Caco-2 (cell line): ENCODE data around the gene CENPP. TPM values are rescaled to one million over a fixed set of nuclear protein-coding genes. Genes with fewer than 3 reads are reported as not detected.

Experiments used
- BruUV-seq: library from RNA; stranded (reverse); fragments of 400-500 nt; replicated peaks from 2 replicates; lab custom pipeline; 2021; lab: Mats Ljungman, UMichigan
- CTCF ChIA-PET: fragments of 300-600 bp; sonication (Branson Sonifier 250); formaldehyde crosslinking; loops from one replicate; lab custom pipeline; 2022; ENCODE audit warnings: antibody characterized with exemption; lab: Charles Lee
- POLR2A ChIA-PET: fragments of 300-600 bp; sonication (Branson Sonifier 250); formaldehyde crosslinking; loops from one replicate; lab custom pipeline; 2022; ENCODE audit warnings: antibody characterized with exemption; lab: Charles Lee
- DNase-seq, 2 experiments: peaks; one replicate each; pipeline versions ENCODE4 v3.0.0 to v3.0.0-alpha.2; 2020 to 2022
- H3K27me3 ChIP-seq: replicated peaks from 2 replicates; pipeline ENCODE4 v1.6.0; 2011; ENCODE audit warnings: low read length; ENCODE audit not compliant: control insufficient read depth, insufficient read depth
- H3K36me3 ChIP-seq: 2 replicates; pipeline ENCODE4 v1.5.1; 2011; ENCODE audit warnings: low read length; ENCODE audit not compliant: control insufficient read depth, insufficient read depth
- H3K4me1 ChIP-seq: fragments of 250-450 bp; sonication (Bioruptor Pico); 2 replicates; pipeline ENCODE4 v1.5.1; 2020; ENCODE audit warnings: mild to moderate bottlenecking
- H3K4me3 ChIP-seq: 2 replicates; pipeline ENCODE4 v1.5.1; 2011; ENCODE audit warnings: low read depth, mild to moderate bottlenecking, control low read depth, low read length
- H3K9me3 ChIP-seq: fragments of 250-450 bp; sonication (Bioruptor Pico); 2 replicates; pipeline ENCODE4 v1.5.1; 2020; ENCODE audit warnings: mild to moderate bottlenecking, moderate library complexity
- H3K27ac Mint-ChIP-seq: one replicate; pipeline ENCODE4 v1.8.0; 2022; ENCODE audit warnings: mixed read lengths; ENCODE audit not compliant: unreplicated experiment
- H3K27me3 Mint-ChIP-seq: one replicate; pipeline ENCODE4 v1.8.0; 2022; ENCODE audit warnings: mixed read lengths; ENCODE audit not compliant: insufficient read depth, unreplicated experiment
- H3K36me3 Mint-ChIP-seq: one replicate; pipeline ENCODE4 v1.8.0; 2022; ENCODE audit warnings: mild to moderate bottlenecking, mixed read lengths; ENCODE audit not compliant: insufficient read depth, unreplicated experiment
- H3K4me1 Mint-ChIP-seq: one replicate; pipeline ENCODE4 v1.8.0; 2022; ENCODE audit warnings: low read depth, mixed read lengths; ENCODE audit not compliant: unreplicated experiment
- H3K4me3 Mint-ChIP-seq: one replicate; pipeline ENCODE4 v1.8.0; 2022; ENCODE audit warnings: mild to moderate bottlenecking, moderate library complexity, mixed read lengths; ENCODE audit not compliant: unreplicated experiment
- H3K9me3 Mint-ChIP-seq: one replicate; pipeline ENCODE4 v1.8.0; 2022; ENCODE audit warnings: mixed read lengths; ENCODE audit not compliant: unreplicated experiment
- CTCF ChIP-seq, 2 experiments: fragments of 200-600 bp in 1 of 2; IDR thresholded peaks; 1 replicate in 1 of 2; 2 replicates in 1 of 2; pipeline versions ENCODE4 v1.5.1 to v1.8.0; 2011 to 2022; ENCODE audit warnings: antibody characterized with exemption in 1 of 2, control low read depth in 1 of 2, inconsistent platforms in 1 of 2, low read depth in 1 of 2, low read length in 1 of 2, mild to moderate bottlenecking in 1 of 2, moderate library complexity in 1 of 2; ENCODE audit not compliant: insufficient read depth in 1 of 2, severe bottlenecking in 1 of 2, unreplicated experiment in 1 of 2
- intact Hi-C: fragments of 100-400 bp; cut with micrococcal nuclease; formaldehyde crosslinking; loops from one replicate; pipeline ENCODE4 v1.10.0; 2022; ENCODE audit not compliant: unreplicated experiment
- total RNA-seq: library from RNA; stranded (reverse); gene quantifications from 2 replicates; pipeline ENCODE4 v1.2.3, GENCODE V29; 2022

The CENPP gene
- total RNA-seq, 1 experiment from 2014 or later: 7.6 TPM

DNA sequence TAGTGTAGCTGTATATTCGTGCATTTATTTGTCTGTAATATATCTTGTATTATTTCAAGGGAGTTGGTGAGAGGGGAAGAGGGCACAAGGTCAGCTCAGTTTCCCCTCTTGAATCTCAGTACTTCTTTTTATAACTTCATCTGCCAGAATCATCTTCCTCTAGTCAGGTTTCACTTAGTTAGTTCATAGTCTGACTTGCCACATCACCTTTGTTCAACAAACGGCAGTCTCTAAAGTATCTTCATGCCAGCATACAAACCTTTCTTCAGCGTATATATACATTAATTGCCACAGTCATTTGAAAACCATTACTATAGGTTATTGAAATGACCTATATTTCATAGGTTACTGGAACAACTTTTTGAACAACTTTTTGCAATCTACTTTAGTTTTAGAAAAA, 208.5 kb downstream of the CENPP start:
- POLR2A ChIA-PET: no interaction called here
- no peaks in the 10 kb centered on the region for H3K9me3 Mint-ChIP-seq
- Histone ChIP-seq H3K4me1 (no peaks in the 10 kb centered on the region), H3K27me3 (no peaks in the 10 kb centered on the region), H3K4me3 (no peak overlapping the region), H3K9me3 (no peaks in the 10 kb centered on the region), H3K36me3 (no peaks in the 10 kb centered on the region)
- no peak overlapping the region for H3K4me3 Mint-ChIP-seq
- H3K27ac Mint-ChIP-seq: no peak overlapping the region
- no TSS peak for BruUV-seq
- H3K36me3 Mint-ChIP-seq: no peaks in the 10 kb centered on the region
- TF ChIP-seq CTCF (IDR thresholded peaks at IDR 0.05; ENCODE audit: insufficient read depth in 1 of 2, low read depth in 1 of 2, low read length in 1 of 2, severe bottlenecking in 1 of 2, unreplicated experiment in 1 of 2): no peak
- no peaks in the 10 kb centered on the region for H3K27me3 Mint-ChIP-seq
- DNase-seq: no peak
- no peaks in the 10 kb centered on the region for H3K4me1 Mint-ChIP-seq
- intact Hi-C loops: no loop called here
- CTCF ChIA-PET: no interaction called here

- Histone ChIP-seq H3K4me3 (no peak overlapping the region), H3K36me3 (no peaks in the 10 kb centered on the region), H3K4me1 (no peaks in the 10 kb centered on the region), H3K9me3 (no peaks in the 10 kb centered on the region), H3K27me3 (no peaks in the 10 kb centered on the region)
- no peaks in the 10 kb centered on the region for H3K4me1 Mint-ChIP-seq
- intact Hi-C loops: no loop called here
- no peak overlapping the region for H3K4me3 Mint-ChIP-seq
- CTCF ChIA-PET: no interaction called here
- TF ChIP-seq CTCF (IDR thresholded peaks at IDR 0.05; ENCODE audit: insufficient read depth in 1 of 2, low read depth in 1 of 2, low read length in 1 of 2, severe bottlenecking in 1 of 2, unreplicated experiment in 1 of 2): no peak
- no TSS peak for BruUV-seq
- no peaks in the 10 kb centered on the region for H3K27me3 Mint-ChIP-seq
- no peaks in the 10 kb centered on the region for H3K9me3 Mint-ChIP-seq
- no peak for DNase-seq
- H3K27ac Mint-ChIP-seq: no peak overlapping the region
- H3K36me3 Mint-ChIP-seq: no peaks in the 10 kb centered on the region
- POLR2A ChIA-PET: no interaction called here
Observed at GRCh38 chr9:92534674-92535073, 208.9 kb downstream of the CENPP start.

DNA sequence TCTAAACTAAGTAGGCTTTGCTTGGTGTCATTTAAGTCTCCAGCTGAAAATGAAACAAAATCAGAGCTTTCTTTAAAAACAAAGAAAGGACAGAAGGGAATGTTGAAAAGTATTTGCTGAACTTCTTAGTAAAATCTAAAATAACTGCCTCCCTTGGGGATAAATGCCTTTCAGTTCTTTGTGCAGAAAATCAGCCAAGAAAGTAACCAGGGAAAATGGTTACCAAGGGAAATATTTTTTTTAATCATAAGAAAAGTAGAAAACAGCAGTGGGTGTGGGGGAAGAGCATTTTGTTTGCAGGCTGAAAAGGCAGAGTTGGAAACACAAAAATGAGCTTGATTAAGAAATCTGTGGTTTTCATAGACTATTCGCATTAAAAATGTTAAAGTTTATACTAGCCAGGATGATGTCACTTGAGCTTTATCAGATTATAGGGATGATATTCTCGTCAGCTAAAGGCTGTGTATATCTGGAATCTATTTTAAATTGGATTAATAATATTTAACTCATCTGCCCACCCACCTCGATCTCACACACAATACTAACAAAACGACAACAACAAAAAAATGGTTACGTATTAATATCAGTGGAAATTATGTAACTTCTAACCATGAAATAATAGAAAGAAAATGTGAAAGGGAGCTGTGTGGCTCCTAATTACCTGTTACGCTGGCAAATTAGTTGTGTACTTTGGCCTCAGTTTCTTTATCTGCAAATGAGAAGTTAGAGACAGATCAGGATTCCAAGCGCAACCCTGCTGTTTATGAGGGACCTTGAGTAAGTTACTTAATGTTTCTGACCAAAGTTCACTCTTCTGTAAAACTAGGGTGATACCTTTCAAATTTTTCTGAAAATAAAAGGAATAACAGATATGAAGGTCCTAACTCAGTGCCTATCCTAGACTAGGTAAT, 210.4 kb downstream of the CENPP start, which contains the start of gene ECM2:
ECM2 (minus strand) TSS at position 51 of the 911 bp plus-strand sequence. CDS start 13,124 bp downstream, outside the sequence.
- no peaks in the 10 kb centered on the region for H3K36me3 ChIP-seq
- POLR2A ChIA-PET: no interaction called here
- TF ChIP-seq CTCF (IDR thresholded peaks at IDR 0.05; ENCODE audit: insufficient read depth in 1 of 2, low read depth in 1 of 2, low read length in 1 of 2, severe bottlenecking in 1 of 2, unreplicated experiment in 1 of 2): no peak
- intact Hi-C loops: no loop called here
- no TSS peak for BruUV-seq
- H3K36me3 Mint-ChIP-seq: no peaks in the 10 kb centered on the region
- H3K27me3 ChIP-seq: no peaks in the 10 kb centered on the region
- H3K27ac Mint-ChIP-seq: no peak within 1 kb of the TSS
- CTCF ChIA-PET: no interaction called here
- DNase-seq: no peak
- no peaks in the 10 kb centered on the region for H3K27me3 Mint-ChIP-seq
- H3K9me3 Mint-ChIP-seq: no peaks in the 10 kb centered on the region
- H3K4me1 ChIP-seq: no peaks in the 10 kb centered on the region
- H3K4me3 ChIP-seq: no peak within 1 kb of the TSS
- H3K4me3 Mint-ChIP-seq: no peak within 1 kb of the TSS
- H3K4me1 Mint-ChIP-seq: no peaks in the 10 kb centered on the region
- H3K9me3 ChIP-seq: no peaks in the 10 kb centered on the region
